NCI-H2196 treated with DMSO at 0.1 percent for 48 hours (cell line): Measurements from ENCODE around the gene TTC7B.

ENCODE experiments used
- DNase-seq: peaks from one replicate; lab custom pipeline; 2025; ENCODE audit not compliant: unreplicated experiment; lab: John Stamatoyannopoulos, UW

Gene TTC7B

GRCh38 chr14:90676912-90677311 lies 139.3 kb downstream of the TTC7B start:
- DNase-seq = no peak

GRCh38 chr14:90676356-90676755 lies 139.9 kb downstream of the TTC7B start:
- no peak for DNase-seq

- DNase-seq = no peak
Measured at GRCh38 chr14:90675399-90675798, 140.8 kb downstream of the TTC7B start.

GRCh38 chr14:90674716-90675115 lies 141.5 kb downstream of the TTC7B start:
- DNase-seq = no peak

- no peak for DNase-seq
Measured at GRCh38 chr14:90674043-90674670, 142.1 kb downstream of the TTC7B start.

- DNase-seq = no peak
Measured at GRCh38 chr14:90671382-90672234, 144.6 kb downstream of the TTC7B start.

- no peak for DNase-seq
Measured at GRCh38 chr14:90669731-90670130, 146.5 kb downstream of the TTC7B start.

- no peak for DNase-seq
Measured at GRCh38 chr14:90666571-90666970, 149.7 kb downstream of the TTC7B start.

- DNase-seq = no peak
Measured at GRCh38 chr14:90665321-90666000, 150.8 kb downstream of the TTC7B start.

GRCh38 chr14:90664911-90665310 lies 151.3 kb downstream of the TTC7B start:
- no peak for DNase-seq

GRCh38 chr14:90663680-90664079 lies 152.6 kb downstream of the TTC7B start:
- no peak for DNase-seq

- DNase-seq = no peak
Measured at GRCh38 chr14:90663140-90663539, 153.1 kb downstream of the TTC7B start.

- no peak for DNase-seq
Measured at GRCh38 chr14:90661866-90662265, 154.4 kb downstream of the TTC7B start.

- DNase-seq = no peak
Measured at GRCh38 chr14:90660865-90661570, 155.2 kb downstream of the TTC7B start.

- no peak for DNase-seq
Measured at GRCh38 chr14:90659156-90659555, 157.1 kb downstream of the TTC7B start.

GRCh38 chr14:90658541-90658967 lies 157.7 kb downstream of the TTC7B start:
- DNase-seq = no peak

- DNase-seq = no peak
Measured at GRCh38 chr14:90656973-90657372, 159.3 kb downstream of the TTC7B start.

- no peak for DNase-seq
Measured at GRCh38 chr14:90655829-90656228, 160.4 kb downstream of the TTC7B start.

GRCh38 chr14:90654831-90655276 lies 161.4 kb downstream of the TTC7B start:
- no peak for DNase-seq

GRCh38 chr14:90652626-90653025 lies 163.6 kb downstream of the TTC7B start:
- DNase-seq = no peak

GRCh38 chr14:90651976-90652560 lies 164.2 kb downstream of the TTC7B start:
- DNase-seq = no peak
